HG02852 (cell line): ENCODE results near the gene ELAVL3.
"Not testable (repeated sequence)": the region's sequence is repeated elsewhere in the genome, so short reads cannot be mapped to it uniquely, and the experiment has no call there.

Source experiments
- ATAC-seq: cut with Tn5 transposase; IDR thresholded peaks from one replicate; pipeline ENCODE4 v1.9.1; 2021; ENCODE audit warnings: mild to moderate bottlenecking, moderate library complexity; ENCODE audit not compliant: unreplicated experiment

Gene ELAVL3

GRCh38 chr19:11460207-11460606 lies 20.6 kb downstream of the ELAVL3 start:
- ATAC-seq: no peak

- ATAC-seq: not testable (repeated sequence)
Observed at GRCh38 chr19:11458912-11459311, 21.9 kb downstream of the ELAVL3 start.

GRCh38 chr19:11458236-11458900 lies 22.5 kb downstream of the ELAVL3 start:
- ATAC-seq: no peak

- no peak for ATAC-seq
Observed at GRCh38 chr19:11457831-11458230, 23.0 kb downstream of the ELAVL3 start.

- no peak for ATAC-seq
Observed at GRCh38 chr19:11457115-11457514, 23.7 kb downstream of the ELAVL3 start.

GRCh38 chr19:11456659-11457058 lies 24.2 kb downstream of the ELAVL3 start:
- ATAC-seq: no peak

- not testable (repeated sequence) for ATAC-seq
Observed at GRCh38 chr19:11455233-11455554, 25.7 kb downstream of the ELAVL3 start.

GRCh38 chr19:11453468-11454341 lies 27.1 kb downstream of the ELAVL3 start:
- no peak for ATAC-seq

GRCh38 chr19:11452620-11453310 lies 28.1 kb downstream of the ELAVL3 start:
- no peak for ATAC-seq

GRCh38 chr19:11451871-11452619 lies 28.8 kb downstream of the ELAVL3 start:
- ATAC-seq: no peak

GRCh38 chr19:11451327-11451870 lies 29.4 kb downstream of the ELAVL3 start:
- no peak for ATAC-seq

- ATAC-seq: no peak
Observed at GRCh38 chr19:11450570-11451326, 30.1 kb downstream of the ELAVL3 start.

- no peak for ATAC-seq
Observed at GRCh38 chr19:11448923-11449554, 31.8 kb downstream of the ELAVL3 start.

GRCh38 chr19:11448410-11448809 lies 32.4 kb downstream of the ELAVL3 start:
- ATAC-seq: no peak

- no peak for ATAC-seq
Observed at GRCh38 chr19:11447347-11448262, 33.2 kb downstream of the ELAVL3 start.

- ATAC-seq: no peak
Observed at GRCh38 chr19:11446652-11447301, 34.1 kb downstream of the ELAVL3 start.

GRCh38 chr19:11446271-11446651 lies 34.6 kb downstream of the ELAVL3 start:
- ATAC-seq: no peak

- ATAC-seq: no peak
Observed at GRCh38 chr19:11445141-11445540, 35.7 kb downstream of the ELAVL3 start.
